ENCODE data around the gene ABCB6. TPM values are rescaled to one million over a fixed set of nuclear protein-coding genes. Genes with fewer than 3 reads are reported as not detected.
"Not testable (repeated sequence)": the region's sequence is repeated elsewhere in the genome, so short reads cannot be mapped to it uniquely, and the experiment has no call there.

ABCB6 gene
- total RNA-seq, 3 donors from 2014 or later: 6.7 to 21.3 (median 10.4) TPM

- Histone ChIP-seq H3K36me3 (ENCODE audit: low read depth) (no peaks in the 10 kb centered on the region), H3K4me1 (ENCODE audit: low read depth) (peaks cover 14% of the 10 kb centered on the region), H3K9me3 (no peaks in the 10 kb centered on the region), H3K4me3 (no peak overlapping the region)
- DNase-seq (no peak), ATAC-seq (no peak)
- intact Hi-C loops (cut with DNase I, micrococcal nuclease): no loop called here
- TF ChIP-seq CTCF (IDR thresholded peaks at IDR 0.05): no peak
Observed at GRCh38 chr2:219204425-219205164, 14.2 kb downstream of the ABCB6 start.

DNA sequence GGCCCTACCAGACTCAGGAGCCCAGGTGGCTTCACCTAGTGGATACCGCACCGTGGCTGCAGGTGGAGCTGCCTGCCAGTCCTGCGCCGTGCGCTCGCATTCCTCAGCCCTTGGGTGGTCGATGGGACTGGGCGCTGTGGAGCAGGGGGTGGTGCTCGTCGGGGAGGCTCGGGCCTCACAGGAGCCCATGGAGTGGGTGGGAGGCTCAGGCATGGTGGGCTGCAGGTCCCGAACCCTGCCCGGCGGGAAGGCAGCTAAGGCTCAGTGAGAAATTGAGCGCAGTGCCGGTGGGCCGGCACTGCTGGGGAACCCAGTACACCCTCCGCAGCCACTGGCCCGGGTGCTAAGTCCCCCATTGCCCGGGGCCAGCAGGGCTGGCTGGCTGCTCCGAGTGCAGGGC lies 17.4 kb downstream of the ABCB6 start:
- DNase-seq; H3K4me1 ChIP-seq (ENCODE audit: low read depth); H3K4me3 ChIP-seq; H3K36me3 ChIP-seq (ENCODE audit: low read depth); ATAC-seq; intact Hi-C loops (cut with DNase I, micrococcal nuclease); H3K9me3 ChIP-seq: not testable (repeated sequence)

DNA sequence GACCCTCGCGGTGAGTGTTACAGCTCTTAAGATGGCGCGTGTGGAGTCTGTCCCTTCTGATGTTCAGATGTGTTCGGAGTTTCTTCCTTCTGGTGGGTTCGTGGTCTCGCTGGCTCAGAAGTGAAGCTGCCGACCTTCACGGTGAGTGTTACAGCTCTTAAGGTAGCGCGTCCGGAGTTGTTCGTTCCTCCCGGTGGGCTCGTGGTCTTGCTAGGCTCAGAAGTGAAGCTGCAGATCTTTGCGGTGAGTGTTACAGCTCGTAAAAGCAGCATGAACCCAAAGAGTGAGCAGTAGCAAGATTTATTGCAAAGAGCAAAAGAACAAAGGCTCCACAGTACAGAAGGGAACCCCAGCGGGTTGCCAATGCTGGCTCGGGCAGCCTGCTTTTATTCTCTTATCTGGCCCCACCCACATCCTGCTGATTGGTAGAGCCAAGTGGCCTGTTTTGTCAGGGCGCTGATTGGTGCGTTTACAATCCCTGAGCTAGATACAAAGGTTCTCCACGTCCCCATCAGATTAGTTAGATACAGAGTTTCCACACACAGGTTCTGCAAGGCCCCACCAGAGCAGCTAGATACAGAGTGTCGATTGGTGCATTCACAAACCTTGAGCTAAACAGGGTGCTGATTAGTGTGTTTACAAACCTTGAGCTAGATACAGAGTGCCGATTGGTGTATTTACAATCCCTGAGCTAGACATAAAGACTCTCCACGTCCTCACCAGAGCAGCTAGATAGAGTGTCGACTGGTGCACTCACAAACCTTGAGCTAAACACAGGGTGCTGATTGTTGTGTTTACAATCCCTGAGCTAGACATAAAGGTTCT lies 18.0 kb downstream of the ABCB6 start:
- H3K9me3 ChIP-seq; ATAC-seq; DNase-seq; H3K4me3 ChIP-seq; intact Hi-C loops (cut with DNase I, micrococcal nuclease); H3K4me1 ChIP-seq (ENCODE audit: low read depth); H3K36me3 ChIP-seq (ENCODE audit: low read depth): not testable (repeated sequence)

GRCh38 chr2:219199470-219200211 lies 19.1 kb downstream of the ABCB6 start:
- no peak for DNase-seq

GRCh38 chr2:219198974-219199373 lies 19.8 kb downstream of the ABCB6 start:
- intact Hi-C loops (cut with DNase I, micrococcal nuclease): no loop called here
- no peak overlapping the region for H3K4me3 ChIP-seq
- no peaks in the 10 kb centered on the region for H3K9me3 ChIP-seq
- no peaks in the 10 kb centered on the region for H3K36me3 ChIP-seq (ENCODE audit: low read depth)
- H3K4me1 ChIP-seq (ENCODE audit: low read depth): no peaks in the 10 kb centered on the region
- DNase-seq (no peak), ATAC-seq (no peak)
- TF ChIP-seq CTCF (IDR thresholded peaks at IDR 0.05): no peak

More at GRCh38 chr2:219199470-219200211, 19.1 kb downstream of the ABCB6 start:
- Histone ChIP-seq H3K4me1 (ENCODE audit: low read depth) (no peaks in the 10 kb centered on the region), H3K4me3 (no peak overlapping the region), H3K36me3 (ENCODE audit: low read depth) (no peaks in the 10 kb centered on the region), H3K9me3 (no peaks in the 10 kb centered on the region)
- TF ChIP-seq CTCF (IDR thresholded peaks at IDR 0.05): no peak
- ATAC-seq: no peak
- intact Hi-C loops (cut with DNase I, micrococcal nuclease): no loop called here

DNA sequence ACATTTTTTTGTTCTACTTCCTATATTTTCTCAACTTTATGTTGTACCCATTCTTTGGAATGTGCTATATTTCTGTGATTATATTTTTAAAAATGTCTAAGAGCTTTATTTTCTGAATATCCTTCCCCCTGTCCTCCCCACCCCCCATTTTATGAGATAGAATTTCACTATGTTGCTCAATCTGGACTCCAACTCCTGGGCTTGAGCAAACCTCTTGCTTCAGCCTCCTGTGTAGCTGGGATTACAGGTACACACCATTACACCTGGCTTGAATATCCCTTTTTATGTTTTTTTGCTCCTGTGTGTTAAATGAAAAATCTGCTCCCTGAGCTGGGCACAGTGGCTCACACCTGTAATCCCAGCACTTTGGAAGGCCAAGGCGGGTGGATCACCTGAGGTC lies 21.4 kb downstream of the ABCB6 start:
- no peaks in the 10 kb centered on the region for H3K36me3 ChIP-seq (ENCODE audit: low read depth)
- TF ChIP-seq CTCF (IDR thresholded peaks at IDR 0.05): no peak
- DNase-seq (no peak), ATAC-seq (no peak)
- intact Hi-C loops (cut with DNase I, micrococcal nuclease): no loop called here
- H3K4me1 ChIP-seq (ENCODE audit: low read depth): no peaks in the 10 kb centered on the region
- H3K9me3 ChIP-seq: no peaks in the 10 kb centered on the region
- H3K4me3 ChIP-seq: no peak overlapping the region

Measured in mucosa of descending colon (tissue), 3 donors.